HG02840 (cell line): ENCODE data around the gene SPINT3.

Experiments
- ATAC-seq: cut with Tn5 transposase; IDR thresholded peaks from one replicate; pipeline ENCODE4 v1.9.1; 2021; ENCODE audit warnings: mild to moderate bottlenecking, moderate library complexity, moderate number of reproducible peaks; ENCODE audit not compliant: unreplicated experiment, low FRiP score

Gene SPINT3

GRCh38 chr20:45463709-45464108 is 51.7 kb downstream of the SPINT3 start:
- ATAC-seq = no peak

GRCh38 chr20:45462711-45463509 is 52.5 kb downstream of the SPINT3 start:
- no peak for ATAC-seq
